HEK293 (cell line): ENCODE results near the gene LGALS9C.
"Not testable (repeated sequence)": the region's sequence is repeated elsewhere in the genome, so short reads cannot be mapped to it uniquely, and the experiment has no call there.

Experiments
- CTCF ChIA-PET: fragments of 350-600 bp; formaldehyde crosslinking; extraction: SDS; loops from one replicate; lab custom pipeline; 2021; ENCODE audit warnings: antibody characterized with exemption; lab: Yijun Ruan, JAX
- POLR2A ChIA-PET: fragments of 300-600 bp; formaldehyde crosslinking; extraction: SDS; loops from one replicate; lab custom pipeline; 2020; ENCODE audit warnings: antibody characterized with exemption, inconsistent platforms; lab: Yijun Ruan, JAX
- H3K27ac ChIP-seq: fragments of 200-500 bp; sonication (Bioruptor generic); 2 replicates; pipeline ENCODE4 v1.5.1; 2014; ENCODE audit warnings: low read depth, low read length, control low read depth, inconsistent platforms; ENCODE audit errors: extremely low read depth
- H3K36me3 ChIP-seq, 2 experiments: fragments of 200-500 bp in 1 of 2; sonication (Bioruptor generic) in 1 of 2; 1 replicate in 1 of 2; 2 replicates in 1 of 2; pipeline ENCODE4 v1.5.1; 2014 to 2017; ENCODE audit warnings: inconsistent platforms in 2 of 2, low read length in 2 of 2; ENCODE audit not compliant: control insufficient read depth in 2 of 2, insufficient read depth in 1 of 2
- H3K4me1 ChIP-seq: fragments of 200-500 bp; sonication (Bioruptor generic); 2 replicates; pipeline ENCODE4 v1.5.1; 2014; ENCODE audit warnings: mild to moderate bottlenecking, low read length, inconsistent platforms; ENCODE audit not compliant: control insufficient read depth, insufficient read depth
- H3K4me3 ChIP-seq: 2 replicates; pipeline ENCODE4 v1.5.1; 2011; ENCODE audit warnings: low read depth, mild to moderate bottlenecking, control low read depth, low read length, moderate library complexity
- H3K9me3 ChIP-seq: fragments of 200-500 bp; sonication (Bioruptor generic); 2 replicates; pipeline ENCODE4 v1.5.1; 2014; ENCODE audit warnings: low read depth, low read length, inconsistent platforms; ENCODE audit not compliant: control insufficient read depth, insufficient read depth
- ZIC2 ChIP-seq: fragments of 450-650 bp; formaldehyde crosslinking; IDR thresholded peaks from 2 replicates; pipeline ENCODE4 v1.5.1; 2016; ENCODE audit warnings: missing biosample characterization, missing genetic modification characterization
- ZNF394 ChIP-seq: fragments of 450-650 bp; formaldehyde crosslinking; IDR thresholded peaks from 2 replicates; pipeline ENCODE4 v1.5.1; 2016; ENCODE audit warnings: missing biosample characterization, missing genetic modification characterization, mild to moderate bottlenecking, moderate library complexity, borderline replicate concordance

The LGALS9C gene

GRCh38 chr17:18476508-18477308 lies at the start of gene LGALS9C:
LGALS9C (plus strand) TSS chr17:18476789; CDS start chr17:18476855, 66 bp downstream.
- H3K4me3 ChIP-seq, H3K36me3 ChIP-seq, CTCF ChIA-PET, H3K9me3 ChIP-seq, H3K4me1 ChIP-seq, POLR2A ChIA-PET, H3K27ac ChIP-seq: not testable (repeated sequence)
- TF ChIP-seq ZIC2 (tag by site-specific recombination) = peak; percentile 64

- H3K4me1 ChIP-seq, POLR2A ChIA-PET, H3K9me3 ChIP-seq, H3K36me3 ChIP-seq, CTCF ChIA-PET, H3K27ac ChIP-seq, H3K4me3 ChIP-seq: not testable (repeated sequence)
These were observed 44.4 kb upstream of the LGALS9C start for GRCh38 chr17:18432206-18432605.

DNA sequence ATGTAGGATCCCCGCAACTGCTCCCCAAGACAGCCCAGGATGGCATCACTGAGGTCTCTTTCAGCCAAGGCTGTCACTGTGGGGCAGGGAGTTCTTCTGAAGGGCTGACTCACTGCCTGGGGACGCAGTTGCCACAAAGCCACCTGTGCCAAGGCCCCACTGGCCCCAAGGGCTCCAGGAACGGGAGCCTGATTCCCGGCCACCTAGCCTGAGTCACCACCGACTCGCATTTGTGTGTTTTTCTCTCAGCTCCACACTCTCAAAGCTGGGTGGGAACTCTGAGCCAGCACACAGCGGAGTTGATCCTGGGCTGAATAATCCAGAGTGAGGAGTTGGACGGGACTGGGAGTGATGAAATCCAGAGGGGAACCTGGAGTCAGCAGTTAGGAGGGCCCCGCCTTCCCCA lies 37.1 kb upstream of the LGALS9C start:
- H3K27ac ChIP-seq, CTCF ChIA-PET: not testable (repeated sequence)

DNA sequence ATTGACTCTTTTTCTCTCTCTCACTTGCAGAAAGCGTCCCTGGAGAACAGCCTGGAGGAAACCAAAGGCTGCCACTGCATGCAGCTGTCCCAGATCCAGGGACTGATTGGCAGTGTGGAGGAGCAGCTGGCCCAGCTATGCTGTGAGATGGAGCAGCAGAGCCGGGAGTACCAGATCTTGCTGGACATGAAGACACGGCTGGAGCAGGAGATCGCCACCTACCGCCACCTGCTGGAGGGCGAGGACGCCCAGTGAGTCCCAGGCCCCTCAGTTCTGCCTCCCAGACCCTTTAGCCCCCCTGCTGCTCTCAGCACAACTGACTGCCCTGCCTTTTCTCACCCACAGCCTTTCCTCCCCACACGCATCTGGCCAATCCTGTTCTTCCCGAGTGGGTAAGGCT lies 34.5 kb upstream of the LGALS9C start:
- POLR2A ChIA-PET = not testable (repeated sequence)
- TF ChIP-seq ZNF394 = peak; percentile 64; the same call in 1 of the 2 replicates

More for the DNA sequence above, 37.1 kb upstream of the LGALS9C start:
- H3K4me3 ChIP-seq, H3K9me3 ChIP-seq, POLR2A ChIA-PET, H3K4me1 ChIP-seq, H3K36me3 ChIP-seq: not testable (repeated sequence)

GRCh38 chr17:18442532-18442931 lies 34.1 kb upstream of the LGALS9C start:
- H3K4me1 ChIP-seq, H3K9me3 ChIP-seq, POLR2A ChIA-PET, H3K4me3 ChIP-seq, H3K36me3 ChIP-seq, H3K27ac ChIP-seq, CTCF ChIA-PET: not testable (repeated sequence)

More for the DNA sequence above, 34.5 kb upstream of the LGALS9C start:
- H3K4me1 ChIP-seq, H3K27ac ChIP-seq, H3K36me3 ChIP-seq, H3K9me3 ChIP-seq, H3K4me3 ChIP-seq, CTCF ChIA-PET: not testable (repeated sequence)

- H3K4me3 ChIP-seq, POLR2A ChIA-PET, CTCF ChIA-PET, H3K4me1 ChIP-seq, H3K27ac ChIP-seq, H3K36me3 ChIP-seq, H3K9me3 ChIP-seq: not testable (repeated sequence)
These were observed 28.9 kb upstream of the LGALS9C start for GRCh38 chr17:18447476-18448205.

DNA sequence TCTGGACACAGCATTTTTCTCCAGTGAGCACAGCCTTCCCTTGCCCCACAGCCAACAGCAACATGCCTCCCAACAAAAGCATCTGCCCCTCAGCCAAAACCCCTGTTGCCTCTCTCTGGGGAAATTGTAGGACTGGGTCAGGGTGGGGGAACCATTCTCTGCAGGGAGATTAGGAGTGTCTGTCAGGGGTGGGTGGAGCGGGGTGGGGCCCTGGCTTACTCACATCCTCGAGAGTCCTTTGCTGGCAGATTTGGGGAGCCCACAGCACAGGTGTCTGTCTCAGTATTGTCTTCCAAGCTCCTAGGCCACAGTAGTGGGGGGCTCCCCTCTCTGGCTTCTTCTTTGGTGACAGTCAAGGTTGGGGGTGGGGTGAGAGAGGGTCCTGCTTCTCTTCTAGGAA lies 28.3 kb upstream of the LGALS9C start:
- POLR2A ChIA-PET, CTCF ChIA-PET, H3K27ac ChIP-seq, H3K9me3 ChIP-seq, H3K36me3 ChIP-seq, H3K4me3 ChIP-seq, H3K4me1 ChIP-seq: not testable (repeated sequence)

GRCh38 chr17:18449833-18450232 lies 26.8 kb upstream of the LGALS9C start:
- POLR2A ChIA-PET, H3K36me3 ChIP-seq, H3K4me1 ChIP-seq, H3K4me3 ChIP-seq, H3K9me3 ChIP-seq, CTCF ChIA-PET, H3K27ac ChIP-seq: not testable (repeated sequence)
